ENCODE measurements around the gene INSL3.
"Not testable (repeated sequence)": the region's sequence is repeated elsewhere in the genome, so short reads cannot be mapped to it uniquely, and the experiment has no call there.

INSL3 gene

GRCh38 chr19:17812099-17812498 lies 9.2 kb downstream of the INSL3 start:
- no peak for DNase-seq

DNA sequence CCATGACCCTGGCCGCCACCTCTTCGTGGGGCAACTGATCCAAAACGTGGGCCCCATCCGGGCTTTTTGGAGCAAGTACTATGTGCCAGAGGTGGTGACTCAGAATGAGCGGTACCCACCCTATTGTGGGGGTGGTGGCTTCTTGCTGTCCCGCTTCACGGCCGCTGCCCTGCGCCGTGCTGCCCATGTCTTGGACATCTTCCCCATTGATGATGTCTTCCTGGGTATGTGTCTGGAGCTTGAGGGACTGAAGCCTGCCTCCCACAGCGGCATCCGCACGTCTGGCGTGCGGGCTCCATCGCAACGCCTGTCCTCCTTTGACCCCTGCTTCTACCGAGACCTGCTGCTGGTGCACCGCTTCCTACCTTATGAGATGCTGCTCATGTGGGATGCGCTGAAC lies 9.6 kb downstream of the INSL3 start:
- DNase-seq, result no peak

DNA sequence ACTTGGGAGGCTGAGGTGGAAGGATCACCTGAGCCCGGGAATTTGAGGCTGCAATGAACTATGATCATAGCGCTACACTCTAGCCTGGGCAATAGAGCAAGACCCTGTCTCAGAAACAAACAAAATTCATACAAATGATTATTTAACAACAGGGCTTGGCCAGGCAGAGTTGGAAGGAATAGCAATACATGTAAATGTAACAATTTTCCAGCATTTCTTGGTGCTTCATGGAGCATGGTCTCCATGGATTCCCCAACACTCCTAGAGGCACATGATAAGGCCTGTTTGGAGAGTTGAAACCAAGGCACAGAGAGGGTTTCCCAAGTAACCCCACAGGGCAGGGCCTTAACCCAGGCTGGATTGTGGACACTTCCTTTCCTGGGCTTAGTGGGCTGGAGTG lies 10.2 kb downstream of the INSL3 start:
- no peak for DNase-seq

- peak in 1 of 4 experiments; percentile 21 for DNase-seq
Observed at GRCh38 chr19:17807731-17808316, 13.5 kb downstream of the INSL3 start.

DNA sequence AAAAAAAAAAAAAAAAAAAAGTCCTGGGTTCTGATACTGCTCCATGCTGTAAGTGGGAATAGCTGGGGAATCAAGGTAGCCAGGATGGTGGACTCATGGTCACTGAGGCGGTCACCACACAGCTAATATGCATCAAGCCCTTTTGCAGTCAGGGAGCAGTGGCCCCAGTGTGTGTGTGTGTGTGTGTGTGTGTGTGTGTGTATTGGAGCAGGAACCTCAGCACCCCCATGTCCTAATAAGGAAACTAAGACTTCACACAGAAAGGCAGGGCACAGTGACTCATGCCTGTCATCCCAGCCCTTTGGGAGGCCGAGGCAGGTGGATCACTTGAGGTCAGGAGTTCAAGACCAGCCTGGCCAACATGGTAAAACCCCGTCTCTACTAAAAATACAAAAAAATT lies 14.4 kb downstream of the INSL3 start:
- DNase-seq, result no peak

GRCh38 chr19:17805427-17805826 lies 15.9 kb downstream of the INSL3 start:
- DNase-seq, result no peak

DNA sequence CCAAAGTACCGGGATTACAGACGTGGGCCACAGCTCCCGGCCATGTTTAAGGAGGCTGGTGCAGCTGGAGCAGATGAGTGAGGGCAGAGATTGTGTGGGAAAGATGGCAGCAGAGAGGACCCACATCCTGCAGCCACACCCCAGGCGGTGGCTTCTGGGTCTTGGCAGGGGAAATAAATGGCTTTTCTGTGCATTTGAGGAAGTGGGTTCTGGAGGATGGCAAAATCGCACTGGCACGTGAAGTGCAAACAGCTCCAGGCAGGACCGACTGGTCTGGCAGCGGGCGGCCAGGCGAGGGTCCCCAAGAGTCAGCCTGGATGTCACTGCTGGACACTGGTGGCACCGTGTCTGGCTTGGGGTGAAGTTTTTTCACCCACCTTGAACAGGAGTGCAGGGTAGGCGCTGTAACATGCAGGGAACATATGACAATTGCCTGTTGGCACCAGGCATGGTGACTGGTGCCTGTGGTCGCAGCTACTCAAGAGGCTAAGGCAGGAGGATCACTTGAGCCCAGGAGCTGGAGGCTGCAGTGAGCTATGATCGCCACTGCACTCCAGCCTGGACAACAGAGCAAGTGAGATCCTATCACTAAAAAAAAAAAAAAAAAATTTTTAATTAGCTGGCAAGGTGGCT lies 17.9 kb downstream of the INSL3 start:
- DNase-seq, result peak in 1 of 4 experiments; percentile 24

DNA sequence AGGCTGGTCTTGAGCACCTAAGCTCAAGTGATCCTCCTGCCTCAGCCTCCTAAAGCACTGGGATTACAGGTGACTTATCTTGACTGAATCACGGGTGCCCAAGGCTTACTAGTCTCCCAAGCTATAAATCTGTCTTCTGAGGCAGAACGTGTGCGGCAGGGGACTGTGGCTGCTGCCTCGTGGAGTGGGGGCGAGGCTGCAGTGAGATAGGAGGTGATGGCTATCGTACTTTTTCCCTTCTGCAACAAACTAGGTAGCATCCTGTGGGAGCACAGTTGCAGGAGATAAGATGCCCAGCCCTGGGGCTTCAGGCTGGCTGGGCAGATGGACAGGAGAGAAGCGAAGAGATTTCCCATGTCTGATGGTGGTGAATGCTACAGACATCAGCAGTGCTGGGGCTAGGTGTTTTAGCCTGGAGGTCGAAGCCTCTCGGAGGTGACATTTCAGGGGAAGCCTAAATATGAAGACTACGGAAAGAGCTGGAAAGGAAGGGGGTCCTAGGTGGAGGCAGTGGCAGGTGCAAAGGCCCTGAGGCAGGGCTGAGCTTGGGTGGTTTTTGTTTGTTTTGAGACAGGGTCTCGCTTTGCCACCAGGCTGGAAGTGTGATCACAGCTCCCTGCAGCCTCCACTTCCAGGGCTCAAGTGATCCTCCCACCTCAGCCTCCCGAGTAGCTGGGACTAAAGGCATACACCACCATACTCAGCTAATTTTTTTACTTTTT lies 19.0 kb downstream of the INSL3 start:
- no peak for DNase-seq

GRCh38 chr19:17798599-17798998 lies 22.7 kb downstream of the INSL3 start:
- DNase-seq, result not testable (repeated sequence)

- no peak for DNase-seq
Observed at GRCh38 chr19:17797424-17798201, 23.7 kb downstream of the INSL3 start.

DNA sequence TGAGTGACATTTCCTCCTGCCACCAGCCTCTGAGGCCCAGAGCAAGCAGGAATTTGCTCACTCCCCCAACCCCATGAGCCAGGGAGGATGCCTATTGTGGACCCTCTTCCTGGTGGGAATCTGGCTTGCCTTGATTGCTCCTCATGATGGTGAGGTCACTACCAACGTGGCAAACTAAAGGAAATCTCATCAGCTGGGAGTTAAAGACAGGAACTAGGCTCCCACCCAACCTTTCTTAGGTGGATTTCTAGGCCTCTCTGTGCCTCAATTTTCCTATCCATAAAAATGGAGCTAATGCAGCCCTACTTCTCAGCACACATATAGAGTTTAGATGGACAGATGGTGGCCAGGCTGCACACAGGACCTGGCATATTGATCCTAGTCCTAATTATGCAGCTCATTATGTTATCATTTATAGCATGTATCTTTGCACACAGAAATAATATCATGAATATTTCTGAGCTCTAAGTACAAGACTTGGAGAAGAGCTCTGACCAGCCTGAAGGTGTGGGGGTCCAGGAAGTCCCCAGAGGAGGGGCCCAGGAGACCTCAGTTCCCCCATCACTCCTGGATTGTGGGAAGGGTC lies 24.4 kb downstream of the INSL3 start:
- DNase-seq, result no peak

- no peak for DNase-seq
Observed at GRCh38 chr19:17796013-17796837, 25.1 kb downstream of the INSL3 start.

GRCh38 chr19:17795495-17795856 lies 25.8 kb downstream of the INSL3 start:
- DNase-seq, result no peak

GRCh38 chr19:17794731-17795494 lies 26.4 kb downstream of the INSL3 start, which contains the start of gene B3GNT3:
Gene B3GNT3 (plus strand): TSS chr19:17795138. CDS start chr19:17807808, 12,670 bp downstream.
- peak in 1 of 4 experiments; percentile 23 for DNase-seq

GRCh38 chr19:17794412-17794730 lies 26.9 kb downstream of the INSL3 start:
- no peak for DNase-seq

DNA sequence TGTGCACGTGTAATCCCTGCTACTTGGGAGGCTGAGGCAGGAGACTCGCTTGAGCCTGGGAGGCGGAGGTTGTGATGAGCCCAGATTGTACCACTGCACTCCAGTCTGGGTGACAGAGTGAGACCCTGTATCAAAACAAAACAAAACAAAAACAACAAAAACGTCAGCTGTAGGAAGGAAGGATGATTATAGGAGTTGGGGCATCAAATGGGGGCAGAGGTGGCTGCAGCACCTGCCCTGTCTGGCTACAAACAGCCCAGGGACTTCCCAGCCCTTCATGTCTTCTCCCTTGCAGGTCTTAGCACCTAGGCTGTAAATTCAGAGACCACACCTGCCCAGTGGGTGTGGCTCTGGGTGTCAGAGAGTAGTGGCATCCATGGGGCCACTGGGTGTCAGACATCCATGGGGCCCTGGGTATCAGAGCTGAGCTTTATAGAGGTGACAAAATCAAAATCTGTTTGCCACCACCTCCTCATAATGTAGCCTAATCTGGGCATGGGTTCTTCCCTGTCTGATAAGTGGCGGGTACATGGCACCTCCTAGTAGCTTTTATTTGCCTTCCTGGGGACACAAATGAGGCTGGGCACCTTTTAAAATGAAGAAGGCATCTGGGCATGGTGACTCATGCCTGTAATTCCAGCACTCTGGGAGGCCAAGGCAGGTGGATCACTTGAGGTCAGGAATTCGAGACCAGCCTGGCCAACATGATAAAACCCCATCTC lies 31.1 kb downstream of the INSL3 start:
- DNase-seq, result no peak

GRCh38 chr19:17788632-17789031 lies 32.7 kb downstream of the INSL3 start:
- no peak for DNase-seq

DNA sequence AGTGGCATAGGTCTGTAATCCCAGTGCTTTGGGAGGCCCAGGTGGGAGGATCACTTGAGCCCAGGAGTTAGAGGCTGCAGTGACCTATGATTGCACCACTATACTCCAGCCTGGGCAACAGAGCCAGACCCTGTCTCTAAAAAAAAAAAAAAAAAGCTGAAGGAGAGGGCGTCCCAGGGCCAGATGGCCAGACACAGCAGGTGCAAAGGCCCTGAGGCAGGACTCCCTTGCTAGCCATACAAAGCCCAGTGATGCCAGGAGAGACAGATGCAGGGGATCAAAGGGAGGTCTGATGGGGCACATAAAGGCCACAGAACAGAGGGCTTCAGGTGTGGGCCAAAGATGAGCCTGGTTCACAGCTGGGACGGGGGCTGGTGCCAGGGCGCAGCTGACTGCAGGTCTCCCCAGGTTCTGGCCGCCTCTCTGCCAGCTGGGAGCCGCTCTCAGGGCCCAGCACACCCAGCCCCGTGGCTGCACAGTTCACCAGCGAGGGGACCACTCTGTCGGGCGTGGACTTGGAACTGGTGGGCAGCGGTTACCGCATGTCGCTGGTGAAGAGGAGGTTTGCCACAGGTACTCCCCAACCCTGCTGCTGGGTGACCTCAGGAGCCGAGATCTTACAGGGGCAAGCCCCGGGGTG lies 33.9 kb downstream of the INSL3 start:
- DNase-seq, result no peak

GRCh38 chr19:17784201-17785008 lies 36.9 kb downstream of the INSL3 start:
- peak; percentile 37 to 69 (median 48) for DNase-seq

Measured in activated naive CD4-positive, alpha-beta T cell (primary cell).